ENCODE measurements around the gene KLF13. TPM values are rescaled to one million over a fixed set of nuclear protein-coding genes. Genes with fewer than 3 reads are reported as not detected.

KLF13 gene
- total RNA-seq, 1 donor from 2014 or later, result 44.6 TPM

- Mint-ChIP-seq H3K27me3 (ENCODE audit: low read depth) (no peaks in the 10 kb centered on the region), H3K36me3 (ENCODE audit: low read depth) (no peaks in the 10 kb centered on the region), H3K4me1 (peaks cover 30% of the 10 kb centered on the region), H3K9me3 (no peaks in the 10 kb centered on the region), H3K27ac (ENCODE audit: unreplicated experiment) (no peak overlapping the region), H3K4me3 (no peak overlapping the region)
- TF ChIP-seq, protein P1, sequence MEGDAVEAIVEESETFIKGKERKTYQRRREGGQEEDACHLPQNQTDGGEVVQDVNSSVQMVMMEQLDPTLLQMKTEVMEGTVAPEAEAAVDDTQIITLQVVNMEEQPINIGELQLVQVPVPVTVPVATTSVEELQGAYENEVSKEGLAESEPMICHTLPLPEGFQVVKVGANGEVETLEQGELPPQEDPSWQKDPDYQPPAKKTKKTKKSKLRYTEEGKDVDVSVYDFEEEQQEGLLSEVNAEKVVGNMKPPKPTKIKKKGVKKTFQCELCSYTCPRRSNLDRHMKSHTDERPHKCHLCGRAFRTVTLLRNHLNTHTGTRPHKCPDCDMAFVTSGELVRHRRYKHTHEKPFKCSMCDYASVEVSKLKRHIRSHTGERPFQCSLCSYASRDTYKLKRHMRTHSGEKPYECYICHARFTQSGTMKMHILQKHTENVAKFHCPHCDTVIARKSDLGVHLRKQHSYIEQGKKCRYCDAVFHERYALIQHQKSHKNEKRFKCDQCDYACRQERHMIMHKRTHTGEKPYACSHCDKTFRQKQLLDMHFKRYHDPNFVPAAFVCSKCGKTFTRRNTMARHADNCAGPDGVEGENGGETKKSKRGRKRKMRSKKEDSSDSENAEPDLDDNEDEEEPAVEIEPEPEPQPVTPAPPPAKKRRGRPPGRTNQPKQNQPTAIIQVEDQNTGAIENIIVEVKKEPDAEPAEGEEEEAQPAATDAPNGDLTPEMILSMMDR (conservative IDR thresholded peaks at IDR 0.05), result no peak
- no peak for DNase-seq (ENCODE audit: low read depth, low spot score)
Measured at GRCh38 chr15:31347067-31347975, 20.7 kb downstream of the KLF13 start.

GRCh38 chr15:31347981-31348803 is 21.6 kb downstream of the KLF13 start:
- H3K27me3 Mint-ChIP-seq (ENCODE audit: low read depth), result no peaks in the 10 kb centered on the region
- H3K27ac Mint-ChIP-seq (ENCODE audit: unreplicated experiment), result no peak overlapping the region
- H3K36me3 Mint-ChIP-seq (ENCODE audit: low read depth), result no peaks in the 10 kb centered on the region
- DNase-seq (ENCODE audit: low read depth, low spot score), result no peak
- TF ChIP-seq, protein P1 (conservative IDR thresholded peaks at IDR 0.05), result no peak
- peaks cover 33% of the 10 kb centered on the region for H3K4me1 Mint-ChIP-seq
- H3K9me3 Mint-ChIP-seq, result no peaks in the 10 kb centered on the region
- no peak overlapping the region for H3K4me3 Mint-ChIP-seq

- H3K27me3 Mint-ChIP-seq (ENCODE audit: low read depth), result no peaks in the 10 kb centered on the region
- H3K4me3 Mint-ChIP-seq, result no peak overlapping the region
- peaks cover 38% of the 10 kb centered on the region for H3K4me1 Mint-ChIP-seq
- no peak overlapping the region for H3K27ac Mint-ChIP-seq (ENCODE audit: unreplicated experiment)
- H3K9me3 Mint-ChIP-seq, result no peaks in the 10 kb centered on the region
- TF ChIP-seq, protein P1 (conservative IDR thresholded peaks at IDR 0.05), result no peak
- no peaks in the 10 kb centered on the region for H3K36me3 Mint-ChIP-seq (ENCODE audit: low read depth)
- DNase-seq (ENCODE audit: low read depth, low spot score), result no peak
Measured at GRCh38 chr15:31349233-31350141, 22.9 kb downstream of the KLF13 start.

DNA sequence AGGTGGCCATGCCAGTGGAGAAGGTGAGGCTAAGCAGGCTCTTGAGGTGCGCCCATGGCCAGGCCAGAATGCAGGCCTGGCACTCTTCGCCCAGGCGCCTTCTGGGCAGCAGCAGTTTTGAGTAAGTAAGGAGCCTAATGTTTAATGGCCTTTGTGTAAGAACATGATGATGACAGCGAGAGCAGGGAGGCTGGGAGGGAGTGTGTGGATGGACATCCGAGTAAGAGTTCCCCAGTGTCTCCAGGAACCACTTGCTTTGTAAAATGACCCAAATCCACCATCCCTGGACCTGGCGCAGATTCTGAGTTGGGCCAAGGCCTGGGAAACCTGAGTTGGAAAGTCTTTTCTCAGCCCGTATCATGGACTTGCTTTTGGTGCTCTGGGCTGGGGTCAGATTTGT is 24.1 kb downstream of the KLF13 start:
- no peaks in the 10 kb centered on the region for H3K9me3 Mint-ChIP-seq
- H3K4me1 Mint-ChIP-seq, result peaks cover 43% of the 10 kb centered on the region
- no peaks in the 10 kb centered on the region for H3K36me3 Mint-ChIP-seq (ENCODE audit: low read depth)
- no peak overlapping the region for H3K4me3 Mint-ChIP-seq
- TF ChIP-seq, protein P1 (conservative IDR thresholded peaks at IDR 0.05), result no peak
- no peak overlapping the region for H3K27ac Mint-ChIP-seq (ENCODE audit: unreplicated experiment)
- no peaks in the 10 kb centered on the region for H3K27me3 Mint-ChIP-seq (ENCODE audit: low read depth)
- no peak for DNase-seq (ENCODE audit: low read depth, low spot score)

- Mint-ChIP-seq H3K27ac (ENCODE audit: unreplicated experiment) (no peak overlapping the region), H3K9me3 (no peaks in the 10 kb centered on the region), H3K4me3 (no peak overlapping the region), H3K36me3 (ENCODE audit: low read depth) (no peaks in the 10 kb centered on the region), H3K4me1 (peaks cover 43% of the 10 kb centered on the region), H3K27me3 (ENCODE audit: low read depth) (no peaks in the 10 kb centered on the region)
- TF ChIP-seq, protein P1 (conservative IDR thresholded peaks at IDR 0.05), result no peak
- no peak for DNase-seq (ENCODE audit: low read depth, low spot score)
Measured at GRCh38 chr15:31352339-31352751, 25.7 kb downstream of the KLF13 start.

Data from neural crest cell (in vitro differentiated cells).